Measurements from ENCODE around the gene PTS. TPM values are rescaled to one million over a fixed set of nuclear protein-coding genes. Genes with fewer than 3 reads are reported as not detected.

PTS gene
- polyA plus RNA-seq, 1 donor from 2014 or later: 160 TPM

DNA sequence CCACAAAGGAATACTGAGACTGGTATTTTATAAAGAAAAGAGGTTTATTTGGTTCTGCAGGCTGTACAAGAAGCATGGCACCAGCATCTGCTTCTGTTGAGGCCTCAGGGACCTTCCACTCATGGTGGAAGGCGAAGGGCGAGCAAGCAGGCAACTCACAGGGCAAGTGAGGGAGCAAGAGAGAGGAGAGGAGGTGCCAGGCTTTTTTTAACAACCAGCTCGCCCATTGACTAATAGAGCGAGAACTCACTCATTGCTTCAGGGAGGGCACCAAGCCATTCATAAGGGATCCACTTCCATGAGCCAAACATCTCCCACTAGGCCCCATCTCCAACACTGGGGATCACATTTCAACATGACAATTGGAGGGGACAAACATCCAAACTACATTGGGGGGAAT, 1.2 kb downstream of the PTS start:
- Histone ChIP-seq H3K27me3 (ENCODE audit: insufficient read depth, low read depth, low read length) (no peaks in the 10 kb centered on the region), H3K4me3 (ENCODE audit: low read length) (peak overlapping the region; percentile 88), H3K9me2 (ENCODE audit: insufficient read depth, low read length) (no peaks in the 10 kb centered on the region), H2AFZ (ENCODE audit: low read depth, low read length) (no peak overlapping the region), H3K4me2 (ENCODE audit: low read length) (peak overlapping the region; percentile 74), H3K79me2 (replicated peaks; ENCODE audit: insufficient read depth, low read length) (peaks cover 27% of the 10 kb centered on the region), H4K20me1 (ENCODE audit: insufficient read depth) (no peaks in the 10 kb centered on the region), H3K36me3 (ENCODE audit: insufficient read depth, low read length) (no peaks in the 10 kb centered on the region), H3F3A (ENCODE audit: insufficient read depth, low read length, poor library complexity, severe bottlenecking) (no peaks in the 10 kb centered on the region), H3K9ac (ENCODE audit: low read length) (peak overlapping the region; percentile 89), H3K9me3 (ENCODE audit: low read length) (no peaks in the 10 kb centered on the region), H3K27ac (ENCODE audit: low read length) (peak overlapping the region; percentile 91)
- TF ChIP-seq POLR2AphosphoS5 (IDR thresholded peaks at IDR 0.05) (no peak), EP300 (conservative IDR thresholded peaks at IDR 0.05; ENCODE audit: poor library complexity, severe bottlenecking) (no peak), MXI1 (conservative IDR thresholded peaks at IDR 0.05; ENCODE audit: poor library complexity, severe bottlenecking) (no peak), RAD21 (conservative IDR thresholded peaks at IDR 0.05) (no peak), TAF1 (IDR thresholded peaks at IDR 0.05; ENCODE audit: low read depth) (no peak), EZH2 (IDR thresholded peaks at IDR 0.05; ENCODE audit: borderline replicate concordance, insufficient read depth, low read length, poor library complexity, severe bottlenecking) (no peak), SMC3 (conservative IDR thresholded peaks at IDR 0.05; ENCODE audit: poor library complexity) (no peak)
- TF ChIP-seq, protein P1, sequence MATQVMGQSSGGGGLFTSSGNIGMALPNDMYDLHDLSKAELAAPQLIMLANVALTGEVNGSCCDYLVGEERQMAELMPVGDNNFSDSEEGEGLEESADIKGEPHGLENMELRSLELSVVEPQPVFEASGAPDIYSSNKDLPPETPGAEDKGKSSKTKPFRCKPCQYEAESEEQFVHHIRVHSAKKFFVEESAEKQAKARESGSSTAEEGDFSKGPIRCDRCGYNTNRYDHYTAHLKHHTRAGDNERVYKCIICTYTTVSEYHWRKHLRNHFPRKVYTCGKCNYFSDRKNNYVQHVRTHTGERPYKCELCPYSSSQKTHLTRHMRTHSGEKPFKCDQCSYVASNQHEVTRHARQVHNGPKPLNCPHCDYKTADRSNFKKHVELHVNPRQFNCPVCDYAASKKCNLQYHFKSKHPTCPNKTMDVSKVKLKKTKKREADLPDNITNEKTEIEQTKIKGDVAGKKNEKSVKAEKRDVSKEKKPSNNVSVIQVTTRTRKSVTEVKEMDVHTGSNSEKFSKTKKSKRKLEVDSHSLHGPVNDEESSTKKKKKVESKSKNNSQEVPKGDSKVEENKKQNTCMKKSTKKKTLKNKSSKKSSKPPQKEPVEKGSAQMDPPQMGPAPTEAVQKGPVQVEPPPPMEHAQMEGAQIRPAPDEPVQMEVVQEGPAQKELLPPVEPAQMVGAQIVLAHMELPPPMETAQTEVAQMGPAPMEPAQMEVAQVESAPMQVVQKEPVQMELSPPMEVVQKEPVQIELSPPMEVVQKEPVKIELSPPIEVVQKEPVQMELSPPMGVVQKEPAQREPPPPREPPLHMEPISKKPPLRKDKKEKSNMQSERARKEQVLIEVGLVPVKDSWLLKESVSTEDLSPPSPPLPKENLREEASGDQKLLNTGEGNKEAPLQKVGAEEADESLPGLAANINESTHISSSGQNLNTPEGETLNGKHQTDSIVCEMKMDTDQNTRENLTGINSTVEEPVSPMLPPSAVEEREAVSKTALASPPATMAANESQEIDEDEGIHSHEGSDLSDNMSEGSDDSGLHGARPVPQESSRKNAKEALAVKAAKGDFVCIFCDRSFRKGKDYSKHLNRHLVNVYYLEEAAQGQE (IDR thresholded peaks at IDR 0.05; ENCODE audit: borderline replicate concordance): no peak
- TF ChIP-seq, protein P2, sequence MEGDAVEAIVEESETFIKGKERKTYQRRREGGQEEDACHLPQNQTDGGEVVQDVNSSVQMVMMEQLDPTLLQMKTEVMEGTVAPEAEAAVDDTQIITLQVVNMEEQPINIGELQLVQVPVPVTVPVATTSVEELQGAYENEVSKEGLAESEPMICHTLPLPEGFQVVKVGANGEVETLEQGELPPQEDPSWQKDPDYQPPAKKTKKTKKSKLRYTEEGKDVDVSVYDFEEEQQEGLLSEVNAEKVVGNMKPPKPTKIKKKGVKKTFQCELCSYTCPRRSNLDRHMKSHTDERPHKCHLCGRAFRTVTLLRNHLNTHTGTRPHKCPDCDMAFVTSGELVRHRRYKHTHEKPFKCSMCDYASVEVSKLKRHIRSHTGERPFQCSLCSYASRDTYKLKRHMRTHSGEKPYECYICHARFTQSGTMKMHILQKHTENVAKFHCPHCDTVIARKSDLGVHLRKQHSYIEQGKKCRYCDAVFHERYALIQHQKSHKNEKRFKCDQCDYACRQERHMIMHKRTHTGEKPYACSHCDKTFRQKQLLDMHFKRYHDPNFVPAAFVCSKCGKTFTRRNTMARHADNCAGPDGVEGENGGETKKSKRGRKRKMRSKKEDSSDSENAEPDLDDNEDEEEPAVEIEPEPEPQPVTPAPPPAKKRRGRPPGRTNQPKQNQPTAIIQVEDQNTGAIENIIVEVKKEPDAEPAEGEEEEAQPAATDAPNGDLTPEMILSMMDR (IDR thresholded peaks at IDR 0.05; ENCODE audit: poor library complexity, severe bottlenecking): no peak

DNA sequence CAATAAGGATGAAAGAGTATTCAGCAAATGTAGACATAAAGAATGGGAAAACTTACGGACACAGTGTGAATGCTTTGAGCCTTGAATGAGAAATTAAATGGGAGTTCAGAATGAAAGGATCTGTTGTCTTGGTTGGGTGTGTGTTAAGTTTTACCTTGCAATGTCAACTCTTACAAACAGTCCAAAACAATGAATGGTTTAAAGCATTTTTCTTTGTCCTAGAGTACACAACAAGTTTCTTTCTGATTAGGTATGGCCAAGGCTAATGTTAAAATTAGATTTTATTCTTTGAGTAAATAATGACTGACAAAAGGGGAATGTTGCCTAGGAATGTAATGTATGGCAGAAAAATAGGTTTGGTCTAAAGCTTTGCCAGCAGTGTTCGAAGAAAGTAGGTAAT, 2.5 kb downstream of the PTS start:
- Histone ChIP-seq H3K27ac (ENCODE audit: low read length) (no peak overlapping the region), H3K79me2 (replicated peaks; ENCODE audit: insufficient read depth, low read length) (peaks cover 27% of the 10 kb centered on the region), H3K9me3 (ENCODE audit: low read length) (no peaks in the 10 kb centered on the region), H3K4me3 (ENCODE audit: low read length) (no peak overlapping the region), H3K36me3 (ENCODE audit: insufficient read depth, low read length) (no peaks in the 10 kb centered on the region), H2AFZ (ENCODE audit: low read depth, low read length) (no peak overlapping the region), H3K9ac (ENCODE audit: low read length) (no peak overlapping the region), H4K20me1 (ENCODE audit: insufficient read depth) (no peaks in the 10 kb centered on the region), H3K9me2 (ENCODE audit: insufficient read depth, low read length) (no peaks in the 10 kb centered on the region), H3K4me2 (ENCODE audit: low read length) (no peak overlapping the region), H3K27me3 (ENCODE audit: insufficient read depth, low read depth, low read length) (no peaks in the 10 kb centered on the region), H3F3A (ENCODE audit: insufficient read depth, low read length, poor library complexity, severe bottlenecking) (no peaks in the 10 kb centered on the region)
- TF ChIP-seq, protein P2 (IDR thresholded peaks at IDR 0.05; ENCODE audit: poor library complexity, severe bottlenecking): no peak
- TF ChIP-seq, protein P1 (IDR thresholded peaks at IDR 0.05; ENCODE audit: borderline replicate concordance): no peak
- TF ChIP-seq SMC3 (conservative IDR thresholded peaks at IDR 0.05; ENCODE audit: poor library complexity): no peak
